ENCODE data around the gene PROB1.

PROB1 gene

DNA sequence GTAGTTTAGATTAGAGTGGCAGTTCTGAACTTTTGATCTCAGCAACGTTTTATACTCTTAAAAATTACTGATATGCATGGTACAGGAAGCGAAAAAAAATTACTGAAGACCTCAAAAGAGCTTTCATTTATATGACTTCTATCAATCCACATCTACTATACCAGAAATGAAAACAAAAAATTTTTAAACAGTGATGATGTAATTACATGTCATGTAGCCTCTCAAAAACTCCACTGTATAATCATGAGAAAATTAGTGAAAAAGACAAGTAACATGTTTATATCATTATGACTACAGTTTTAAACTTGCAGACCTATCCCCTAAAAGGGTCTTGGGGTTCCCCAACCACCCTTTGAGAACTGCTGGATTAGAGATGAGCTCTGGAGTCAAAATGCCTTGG lies 35.1 kb upstream of the PROB1 start:
- Histone ChIP-seq H2BK120ac (ENCODE audit: low read depth, low read length) (no peak overlapping the region), H4K8ac (ENCODE audit: low read depth, low read length) (no peak overlapping the region), H3K27me3 (ENCODE audit: control insufficient read depth in 3 of 3, insufficient read depth in 3 of 3, low read depth in 1 of 3, low read length in 3 of 3) (no peaks in the 10 kb centered on the region), H3K4ac (ENCODE audit: low read length) (no peak overlapping the region), H2BK5ac (ENCODE audit: low read length) (no peak overlapping the region), H2BK12ac (ENCODE audit: low read length) (no peak overlapping the region), H3K27ac (replicated peaks; ENCODE audit: low read length) (no peak overlapping the region), H3K23ac (ENCODE audit: low read depth, low read length, poor library complexity) (no peak overlapping the region), H4K91ac (ENCODE audit: low read depth, low read length, poor library complexity) (no peak overlapping the region), H3K36me3 (replicated peaks in 1 of 2; ENCODE audit: control insufficient read depth in 2 of 2, insufficient read depth in 2 of 2, low read length in 2 of 2) (peaks cover 6 to 71% of the 10 kb centered on the region in 2 donors), H3K9me3 (replicated peaks in 1 of 2; ENCODE audit: control insufficient read depth in 2 of 2, insufficient read depth in 1 of 2, low read depth in 1 of 2, low read length in 2 of 2) (no peaks in the 10 kb centered on the region), H2BK15ac (ENCODE audit: low read length) (no peak overlapping the region), H3K9ac (ENCODE audit: low read depth, low read length, poor library complexity) (no peak overlapping the region), H3K4me2 (ENCODE audit: insufficient read depth, low read length, poor library complexity, severe bottlenecking) (no peak overlapping the region), H2AFZ (ENCODE audit: low read length) (no peak overlapping the region), H3K18ac (ENCODE audit: low read length) (no peak overlapping the region), H2AK5ac (ENCODE audit: low read depth, low read length) (no peak overlapping the region), H3K14ac (ENCODE audit: low read length) (no peak overlapping the region), H3K79me1 (ENCODE audit: low read depth, low read length) (no peaks in the 10 kb centered on the region), H3K4me3 (ENCODE audit: low read length in 2 of 2) (no peak overlapping the region), H3K4me1 (ENCODE audit: control insufficient read depth in 2 of 2, insufficient read depth in 1 of 2, low read depth in 1 of 2, low read length in 2 of 2) (no peaks in the 10 kb centered on the region)
- WGBS, 2 donors (ENCODE audit: extremely low coverage in 2 of 2, insufficient read length in 2 of 2, insufficient replicate concordance in 1 of 2), result no CpG with 5 or more reads among the region's 2 CpGs
- DNase-seq (ENCODE audit: low spot score), result no peak

DNA sequence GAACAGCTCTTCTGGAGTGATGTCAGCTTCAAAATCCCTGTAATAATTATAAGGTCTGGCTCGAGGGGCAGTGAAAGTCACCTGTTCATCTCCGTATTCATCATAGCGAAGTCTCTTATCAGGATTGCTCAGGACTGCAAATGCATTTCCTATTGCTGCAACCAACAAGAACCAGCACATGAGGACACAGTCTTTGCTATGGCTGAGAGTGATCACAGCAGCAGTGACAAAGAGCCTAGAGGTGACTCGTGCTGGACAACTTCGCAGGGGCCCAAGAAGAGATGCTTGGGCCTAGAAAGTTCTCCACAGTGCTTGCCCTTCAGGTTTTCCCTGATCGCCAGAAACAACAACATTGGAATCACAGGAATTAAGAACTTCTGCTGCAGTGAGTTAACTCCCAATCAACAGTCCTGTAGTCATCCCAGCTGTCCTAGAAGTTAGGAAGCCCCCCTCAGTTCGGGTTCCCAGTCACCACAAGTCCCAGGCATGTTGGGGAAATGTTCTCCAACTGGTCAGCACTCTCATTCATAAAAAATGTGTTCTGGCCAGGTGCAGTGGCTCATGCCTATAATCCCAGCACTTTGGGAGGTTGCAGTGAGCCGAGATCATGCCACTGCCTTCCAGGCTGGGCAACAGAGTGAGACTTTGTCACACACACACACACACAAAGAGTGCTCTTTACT lies 31.4 kb upstream of the PROB1 start:
- H2AK5ac ChIP-seq (ENCODE audit: low read depth, low read length), result no peak overlapping the region
- H3K9me3 ChIP-seq (replicated peaks in 1 of 2; ENCODE audit: control insufficient read depth in 2 of 2, insufficient read depth in 1 of 2, low read depth in 1 of 2, low read length in 2 of 2), result no peaks in the 10 kb centered on the region
- H4K91ac ChIP-seq (ENCODE audit: low read depth, low read length, poor library complexity), result no peak overlapping the region
- H2BK12ac ChIP-seq (ENCODE audit: low read length), result no peak overlapping the region
- no peak overlapping the region for H3K4me3 ChIP-seq (ENCODE audit: low read length in 2 of 2)
- no peak overlapping the region for H2AFZ ChIP-seq (ENCODE audit: low read length)
- WGBS, 2 donors (ENCODE audit: extremely low coverage in 2 of 2, insufficient read length in 2 of 2, insufficient replicate concordance in 1 of 2), result no CpG with 5 or more reads among the region's 8 CpGs
- H3K4ac ChIP-seq (ENCODE audit: low read length), result no peak overlapping the region
- no peak overlapping the region for H3K9ac ChIP-seq (ENCODE audit: low read depth, low read length, poor library complexity)
- no peaks in the 10 kb centered on the region for H3K27me3 ChIP-seq (ENCODE audit: control insufficient read depth in 3 of 3, insufficient read depth in 3 of 3, low read depth in 1 of 3, low read length in 3 of 3)
- no peak overlapping the region for H3K14ac ChIP-seq (ENCODE audit: low read length)
- no peak overlapping the region for H3K4me2 ChIP-seq (ENCODE audit: insufficient read depth, low read length, poor library complexity, severe bottlenecking)
- H3K23ac ChIP-seq (ENCODE audit: low read depth, low read length, poor library complexity), result no peak overlapping the region
- H2BK15ac ChIP-seq (ENCODE audit: low read length), result no peak overlapping the region
- H3K27ac ChIP-seq (replicated peaks; ENCODE audit: low read length), result no peak overlapping the region
- no peak overlapping the region for H4K8ac ChIP-seq (ENCODE audit: low read depth, low read length)
- peaks cover 11 to 80% of the 10 kb centered on the region in 2 donors for H3K36me3 ChIP-seq (replicated peaks in 1 of 2; ENCODE audit: control insufficient read depth in 2 of 2, insufficient read depth in 2 of 2, low read length in 2 of 2)
- no peak for DNase-seq (ENCODE audit: low spot score)
- no peak overlapping the region for H3K18ac ChIP-seq (ENCODE audit: low read length)
- H2BK5ac ChIP-seq (ENCODE audit: low read length), result no peak overlapping the region
- no peaks in the 10 kb centered on the region for H3K79me1 ChIP-seq (ENCODE audit: low read depth, low read length)
- H2BK120ac ChIP-seq (ENCODE audit: low read depth, low read length), result no peak overlapping the region
- no peaks in the 10 kb centered on the region for H3K4me1 ChIP-seq (ENCODE audit: control insufficient read depth in 2 of 2, insufficient read depth in 1 of 2, low read depth in 1 of 2, low read length in 2 of 2)

DNA sequence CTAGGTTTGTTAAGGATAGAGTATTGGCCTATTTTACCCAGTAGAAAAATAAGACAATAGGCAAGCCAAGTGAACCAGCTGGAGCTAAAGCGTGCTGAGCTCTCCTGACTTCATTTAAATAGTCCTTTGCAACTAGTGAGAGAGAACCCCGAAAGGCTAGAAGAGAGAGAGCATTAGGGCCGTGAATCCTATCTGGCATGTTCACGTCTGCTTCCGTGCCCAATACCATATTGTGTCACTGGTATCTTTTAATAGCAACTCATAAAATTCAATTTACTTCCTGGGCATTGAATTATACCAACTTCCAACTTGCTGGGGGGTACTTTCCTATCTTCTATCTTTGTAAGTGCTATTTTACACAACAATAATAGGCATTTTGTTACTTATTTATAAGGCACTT lies 30.6 kb upstream of the PROB1 start:
- Histone ChIP-seq H2AFZ (ENCODE audit: low read length) (no peak overlapping the region), H3K4ac (ENCODE audit: low read length) (no peak overlapping the region), H3K9me3 (replicated peaks in 1 of 2; ENCODE audit: control insufficient read depth in 2 of 2, insufficient read depth in 1 of 2, low read depth in 1 of 2, low read length in 2 of 2) (no peaks in the 10 kb centered on the region), H3K36me3 (replicated peaks in 1 of 2; ENCODE audit: control insufficient read depth in 2 of 2, insufficient read depth in 2 of 2, low read length in 2 of 2) (peaks cover 11 to 81% of the 10 kb centered on the region in 2 donors), H3K18ac (ENCODE audit: low read length) (no peak overlapping the region), H2AK5ac (ENCODE audit: low read depth, low read length) (no peak overlapping the region), H2BK5ac (ENCODE audit: low read length) (no peak overlapping the region), H4K91ac (ENCODE audit: low read depth, low read length, poor library complexity) (no peak overlapping the region), H3K4me2 (ENCODE audit: insufficient read depth, low read length, poor library complexity, severe bottlenecking) (no peak overlapping the region), H3K14ac (ENCODE audit: low read length) (no peak overlapping the region), H3K4me1 (ENCODE audit: control insufficient read depth in 2 of 2, insufficient read depth in 1 of 2, low read depth in 1 of 2, low read length in 2 of 2) (no peaks in the 10 kb centered on the region), H3K27ac (replicated peaks; ENCODE audit: low read length) (no peak overlapping the region), H3K27me3 (ENCODE audit: control insufficient read depth in 3 of 3, insufficient read depth in 3 of 3, low read depth in 1 of 3, low read length in 3 of 3) (no peaks in the 10 kb centered on the region), H3K23ac (ENCODE audit: low read depth, low read length, poor library complexity) (no peak overlapping the region), H3K4me3 (ENCODE audit: low read length in 2 of 2) (no peak overlapping the region), H3K79me1 (ENCODE audit: low read depth, low read length) (no peaks in the 10 kb centered on the region), H2BK15ac (ENCODE audit: low read length) (no peak overlapping the region), H2BK120ac (ENCODE audit: low read depth, low read length) (no peak overlapping the region), H3K9ac (ENCODE audit: low read depth, low read length, poor library complexity) (no peak overlapping the region), H2BK12ac (ENCODE audit: low read length) (no peak overlapping the region), H4K8ac (ENCODE audit: low read depth, low read length) (no peak overlapping the region)
- no peak for DNase-seq (ENCODE audit: low spot score)
- no CpG with 5 or more reads among the region's 5 CpGs for WGBS, 2 donors (ENCODE audit: extremely low coverage in 2 of 2, insufficient read length in 2 of 2, insufficient replicate concordance in 1 of 2)

DNA sequence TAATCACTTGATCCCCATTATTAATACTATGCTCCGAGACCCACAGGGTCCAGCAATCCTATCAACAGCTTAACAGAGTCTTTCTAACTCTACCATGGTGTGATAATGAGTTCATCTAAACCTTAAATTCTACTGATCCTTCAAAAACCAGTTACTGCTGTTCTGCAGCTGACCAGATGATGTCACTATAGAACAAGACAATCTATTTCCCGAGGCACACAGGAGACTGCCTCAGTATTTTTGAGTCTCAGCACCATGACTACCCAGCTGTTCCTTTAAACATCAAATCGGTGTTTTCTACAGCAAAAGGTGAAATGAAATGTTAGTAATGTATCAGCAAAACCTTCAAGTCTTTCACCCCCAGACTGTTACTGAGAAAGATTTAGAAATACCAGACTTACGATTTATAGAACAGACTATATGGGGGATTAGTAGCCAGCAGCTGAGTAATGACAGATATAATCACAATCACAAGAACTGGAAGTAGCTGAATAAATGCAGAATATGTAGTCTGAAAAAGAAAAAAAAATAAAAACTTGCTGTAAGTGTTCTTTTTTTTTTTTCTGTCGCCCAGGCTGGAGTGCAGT lies 27.5 kb upstream of the PROB1 start:
- H3K27ac ChIP-seq (replicated peaks; ENCODE audit: low read length), result no peak overlapping the region
- H2BK120ac ChIP-seq (ENCODE audit: low read depth, low read length), result no peak overlapping the region

More for the DNA sequence above, 27.5 kb upstream of the PROB1 start:
- Histone ChIP-seq H4K8ac (ENCODE audit: low read depth, low read length) (no peak overlapping the region), H3K18ac (ENCODE audit: low read length) (no peak overlapping the region), H4K91ac (ENCODE audit: low read depth, low read length, poor library complexity) (no peak overlapping the region), H3K9ac (ENCODE audit: low read depth, low read length, poor library complexity) (no peak overlapping the region), H3K36me3 (replicated peaks in 1 of 2; ENCODE audit: control insufficient read depth in 2 of 2, insufficient read depth in 2 of 2, low read length in 2 of 2) (peaks cover 15 to 85% of the 10 kb centered on the region in 2 donors), H2BK15ac (ENCODE audit: low read length) (no peak overlapping the region), H3K4me1 (ENCODE audit: control insufficient read depth in 2 of 2, insufficient read depth in 1 of 2, low read depth in 1 of 2, low read length in 2 of 2) (peaks cover 0 to 5% of the 10 kb centered on the region in 2 donors), H2BK5ac (ENCODE audit: low read length) (no peak overlapping the region), H3K4ac (ENCODE audit: low read length) (no peak overlapping the region), H3K14ac (ENCODE audit: low read length) (no peak overlapping the region), H3K9me3 (replicated peaks in 1 of 2; ENCODE audit: control insufficient read depth in 2 of 2, insufficient read depth in 1 of 2, low read depth in 1 of 2, low read length in 2 of 2) (no peaks in the 10 kb centered on the region), H3K79me1 (ENCODE audit: low read depth, low read length) (no peaks in the 10 kb centered on the region), H2BK12ac (ENCODE audit: low read length) (no peak overlapping the region), H3K27me3 (ENCODE audit: control insufficient read depth in 3 of 3, insufficient read depth in 3 of 3, low read depth in 1 of 3, low read length in 3 of 3) (no peaks in the 10 kb centered on the region), H3K4me2 (ENCODE audit: insufficient read depth, low read length, poor library complexity, severe bottlenecking) (no peak overlapping the region), H2AK5ac (ENCODE audit: low read depth, low read length) (no peak overlapping the region), H3K23ac (ENCODE audit: low read depth, low read length, poor library complexity) (no peak overlapping the region), H2AFZ (ENCODE audit: low read length) (no peak overlapping the region), H3K4me3 (ENCODE audit: low read length in 2 of 2) (no peak overlapping the region)
- no peak for DNase-seq (ENCODE audit: low spot score)
- no CpG with 5 or more reads among the region's 5 CpGs for WGBS, 2 donors (ENCODE audit: extremely low coverage in 2 of 2, insufficient read length in 2 of 2, insufficient replicate concordance in 1 of 2)
